Astrocyte (in vitro differentiated cells and primary cell): Measurements from ENCODE around the gene TRMT112. TPM values are rescaled to one million over a fixed set of nuclear protein-coding genes. Genes with fewer than 3 reads are reported as not detected.

Experiments used
- DNase-seq: peaks from one replicate; pipeline ENCODE4 v3.0.0-alpha.2; 2010; ENCODE audit warnings: low read depth
- FAIRE-seq: peaks from 2 replicates; lab custom pipeline; 2011; peaks lifted over from hg19 to GRCh38; lab: Jason Lieb, UNC
- H2AFZ ChIP-seq: 2 replicates; pipeline ENCODE4 v1.6.0; 2012; ENCODE audit warnings: low read depth, low read length, inconsistent platforms
- H3K27ac ChIP-seq: 2 replicates; pipeline ENCODE4 v1.5.1; 2011; ENCODE audit warnings: low read depth, low read length, inconsistent platforms
- H3K27me3 ChIP-seq: 2 replicates; pipeline ENCODE4 v1.6.0; 2011; ENCODE audit warnings: low read length, inconsistent platforms; ENCODE audit not compliant: insufficient read depth
- H3K36me3 ChIP-seq: 2 replicates; pipeline ENCODE4 v1.5.1; 2011; ENCODE audit warnings: low read length, inconsistent platforms; ENCODE audit not compliant: insufficient read depth
- H3K4me1 ChIP-seq: 2 replicates; pipeline ENCODE4 v1.5.1; 2011; ENCODE audit warnings: low read length, inconsistent platforms; ENCODE audit not compliant: insufficient read depth
- H3K4me2 ChIP-seq: 2 replicates; pipeline ENCODE4 v1.6.0; 2012; ENCODE audit warnings: low read length, inconsistent platforms
- H3K4me3 ChIP-seq: 2 replicates; pipeline ENCODE4 v1.5.1; 2011; ENCODE audit warnings: low read depth, mild to moderate bottlenecking, low read length, inconsistent platforms; ENCODE audit not compliant: insufficient read depth
- H3K79me2 ChIP-seq: 2 replicates; pipeline ENCODE4 v1.6.0; 2012; ENCODE audit warnings: mild to moderate bottlenecking, low read length, inconsistent platforms; ENCODE audit not compliant: insufficient read depth
- H3K9ac ChIP-seq: 2 replicates; pipeline ENCODE4 v1.6.0; 2012; ENCODE audit warnings: mild to moderate bottlenecking, low read length, inconsistent platforms
- H3K9me3 ChIP-seq: 2 replicates; pipeline ENCODE4 v1.5.1; 2012; ENCODE audit warnings: low read depth, mild to moderate bottlenecking, low read length, inconsistent platforms; ENCODE audit not compliant: insufficient read depth
- H4K20me1 ChIP-seq: 2 replicates; pipeline ENCODE4 v1.6.0; 2012; ENCODE audit warnings: low read length, inconsistent platforms; ENCODE audit not compliant: insufficient read depth
- H3K27ac Mint-ChIP-seq: one replicate; pipeline ENCODE4 v1.8.0; 2021; ENCODE audit warnings: mild to moderate bottlenecking, mixed read lengths; ENCODE audit not compliant: unreplicated experiment
- H3K27me3 Mint-ChIP-seq: one replicate; pipeline ENCODE4 v1.8.0; 2021; ENCODE audit warnings: low read depth, mixed read lengths; ENCODE audit not compliant: unreplicated experiment
- H3K36me3 Mint-ChIP-seq: one replicate; pipeline ENCODE4 v1.8.0; 2021; ENCODE audit warnings: low read depth, mixed read lengths; ENCODE audit not compliant: unreplicated experiment
- H3K4me1 Mint-ChIP-seq: one replicate; pipeline ENCODE4 v1.8.0; 2021; ENCODE audit warnings: low read depth, mixed read lengths; ENCODE audit not compliant: unreplicated experiment
- H3K4me3 Mint-ChIP-seq: one replicate; pipeline ENCODE4 v1.8.0; 2021; ENCODE audit warnings: mild to moderate bottlenecking, moderate library complexity, mixed read lengths; ENCODE audit not compliant: unreplicated experiment
- H3K9me3 Mint-ChIP-seq: one replicate; pipeline ENCODE4 v1.8.0; 2021; ENCODE audit warnings: mild to moderate bottlenecking, mixed read lengths; ENCODE audit not compliant: unreplicated experiment
- EZH2 ChIP-seq: IDR thresholded peaks from 2 replicates; pipeline ENCODE4 v1.6.1; 2012; ENCODE audit warnings: mild to moderate bottlenecking, low read length, inconsistent platforms; ENCODE audit not compliant: insufficient read depth
- total RNA-seq: library from RNA; stranded (reverse); gene quantifications from 2 replicates; pipeline ENCODE4 v1.2.1, GENCODE V29; 2021
- TF ChIP-seq, protein P1 (sequence below): IDR thresholded peaks from 2 replicates; pipeline ENCODE4 v1.5.1; 2011; ENCODE audit warnings: low read depth, mild to moderate bottlenecking, inconsistent platforms, low read length, moderate library complexity; ENCODE audit not compliant: insufficient read depth

TRMT112 gene
- total RNA-seq, 1 donor from 2014 or later = 146 TPM

- Histone ChIP-seq H3K79me2 (peaks cover 23% of the 10 kb centered on the region), H2AFZ (no peak overlapping the region), H3K9me3 (no peaks in the 10 kb centered on the region), H3K4me2 (no peak overlapping the region), H3K27me3 (no peaks in the 10 kb centered on the region), H3K36me3 (no peaks in the 10 kb centered on the region), H3K4me3 (no peak overlapping the region), H4K20me1 (peaks cover 21% of the 10 kb centered on the region), H3K9ac (no peak overlapping the region), H3K4me1 (peaks cover 35% of the 10 kb centered on the region), H3K27ac (no peak overlapping the region)
- DNase-seq (no peak), FAIRE-seq (no peak)
- TF ChIP-seq, protein P1, sequence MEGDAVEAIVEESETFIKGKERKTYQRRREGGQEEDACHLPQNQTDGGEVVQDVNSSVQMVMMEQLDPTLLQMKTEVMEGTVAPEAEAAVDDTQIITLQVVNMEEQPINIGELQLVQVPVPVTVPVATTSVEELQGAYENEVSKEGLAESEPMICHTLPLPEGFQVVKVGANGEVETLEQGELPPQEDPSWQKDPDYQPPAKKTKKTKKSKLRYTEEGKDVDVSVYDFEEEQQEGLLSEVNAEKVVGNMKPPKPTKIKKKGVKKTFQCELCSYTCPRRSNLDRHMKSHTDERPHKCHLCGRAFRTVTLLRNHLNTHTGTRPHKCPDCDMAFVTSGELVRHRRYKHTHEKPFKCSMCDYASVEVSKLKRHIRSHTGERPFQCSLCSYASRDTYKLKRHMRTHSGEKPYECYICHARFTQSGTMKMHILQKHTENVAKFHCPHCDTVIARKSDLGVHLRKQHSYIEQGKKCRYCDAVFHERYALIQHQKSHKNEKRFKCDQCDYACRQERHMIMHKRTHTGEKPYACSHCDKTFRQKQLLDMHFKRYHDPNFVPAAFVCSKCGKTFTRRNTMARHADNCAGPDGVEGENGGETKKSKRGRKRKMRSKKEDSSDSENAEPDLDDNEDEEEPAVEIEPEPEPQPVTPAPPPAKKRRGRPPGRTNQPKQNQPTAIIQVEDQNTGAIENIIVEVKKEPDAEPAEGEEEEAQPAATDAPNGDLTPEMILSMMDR = peak; percentile 36
- no peak for TF ChIP-seq EZH2
- no peak overlapping the region for H3K4me3 Mint-ChIP-seq
- peaks cover 1% of the 10 kb centered on the region for H3K27me3 Mint-ChIP-seq
- peaks cover 11% of the 10 kb centered on the region for H3K4me1 Mint-ChIP-seq
- H3K27ac Mint-ChIP-seq = peak overlapping the region; percentile 24
- H3K9me3 Mint-ChIP-seq = no peaks in the 10 kb centered on the region
- H3K36me3 Mint-ChIP-seq = peaks cover 1% of the 10 kb centered on the region
Observed at GRCh38 chr11:64356498-64357411, 39.4 kb upstream of the TRMT112 start.

DNA sequence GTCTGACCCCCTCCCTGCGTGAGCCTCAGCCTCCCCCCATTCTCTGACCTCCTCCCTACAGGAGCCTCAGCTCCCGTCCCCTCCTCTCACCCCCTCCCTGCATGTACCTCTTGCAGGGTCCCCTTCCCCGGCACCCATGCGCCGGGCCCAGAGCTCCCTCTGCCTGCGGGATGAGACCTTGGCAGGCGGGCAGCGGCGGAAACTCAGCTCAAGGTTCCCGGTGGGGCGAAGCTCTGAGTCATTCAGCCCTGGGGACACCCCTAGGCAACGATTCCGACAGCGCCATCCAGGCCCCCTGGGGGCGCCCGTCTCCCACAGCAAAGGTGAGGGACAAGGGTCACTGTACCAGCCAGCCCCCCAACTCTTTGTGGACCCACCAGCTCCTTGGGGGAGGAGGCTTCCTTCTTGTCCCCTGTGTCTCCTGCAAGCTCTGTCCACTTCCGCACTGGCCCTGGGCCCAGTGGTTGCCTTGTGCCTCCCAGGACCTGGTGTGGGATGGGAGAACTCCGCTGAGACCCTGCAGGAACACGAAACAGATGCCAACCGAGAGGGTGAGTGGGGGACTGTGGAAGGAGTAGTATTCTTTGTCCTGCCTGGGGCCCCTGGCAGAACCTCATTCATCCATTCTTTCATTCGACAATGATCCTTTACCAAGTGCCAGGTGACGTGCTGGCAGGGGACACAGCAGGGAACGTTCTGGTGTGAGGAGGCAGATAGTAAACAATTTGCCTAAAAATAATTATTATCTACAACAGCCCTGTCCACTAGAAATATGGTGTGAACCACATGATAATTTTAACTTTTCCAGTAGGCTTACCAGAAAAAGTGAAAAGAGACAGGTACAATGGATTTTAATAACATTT lies 38.0 kb upstream of the TRMT112 start:
- H3K27me3 ChIP-seq = no peaks in the 10 kb centered on the region
- Mint-ChIP-seq H3K4me1 (peaks cover 11% of the 10 kb centered on the region), H3K36me3 (no peaks in the 10 kb centered on the region), H3K27me3 (peaks cover 7% of the 10 kb centered on the region), H3K9me3 (no peaks in the 10 kb centered on the region), H3K27ac (no peak overlapping the region), H3K4me3 (no peak overlapping the region)
- peaks cover 34% of the 10 kb centered on the region for H3K4me1 ChIP-seq
- H3K27ac ChIP-seq = no peak overlapping the region
- peaks cover 17% of the 10 kb centered on the region for H3K79me2 ChIP-seq
- H3K9ac ChIP-seq = peak overlapping the region; percentile 59
- peaks cover 9% of the 10 kb centered on the region for H4K20me1 ChIP-seq
- no peaks in the 10 kb centered on the region for H3K36me3 ChIP-seq
- peak overlapping the region; percentile 82 for H3K4me2 ChIP-seq
- H2AFZ ChIP-seq = peak overlapping the region; percentile 74
- peak; percentile 59 for DNase-seq
- FAIRE-seq = no peak
- TF ChIP-seq, protein P1 = peak; percentile 45
- TF ChIP-seq EZH2 = no peak
- no peaks in the 10 kb centered on the region for H3K9me3 ChIP-seq
- peak overlapping the region; percentile 26 for H3K4me3 ChIP-seq
